HG03442 (cell line): ENCODE data around the gene BTBD9.

Experiments used
- ATAC-seq: cut with Tn5 transposase; IDR thresholded peaks from one replicate; pipeline ENCODE4 v1.9.1; 2021; ENCODE audit warnings: mild to moderate bottlenecking, moderate library complexity; ENCODE audit not compliant: unreplicated experiment

The BTBD9 gene

DNA sequence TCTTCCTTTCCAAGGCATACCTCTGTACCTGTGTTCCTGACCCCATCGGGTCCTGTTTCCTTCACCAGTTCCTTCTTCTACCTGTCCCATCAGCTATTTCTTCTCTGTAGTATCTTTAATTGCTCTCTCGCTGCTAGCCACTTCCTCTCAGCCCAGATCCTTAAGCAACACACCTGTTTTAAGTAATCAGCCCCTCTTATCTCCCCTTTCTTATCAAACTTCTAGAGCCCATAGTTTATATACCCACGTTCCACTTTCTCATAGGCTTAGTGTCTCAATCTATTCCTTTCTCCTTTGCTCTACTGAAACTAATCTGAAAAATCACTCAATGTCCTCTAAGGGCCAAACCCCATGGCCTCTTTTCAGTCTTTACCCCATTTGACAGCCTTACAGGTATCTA is 239.6 kb downstream of the BTBD9 start:
- ATAC-seq = no peak

DNA sequence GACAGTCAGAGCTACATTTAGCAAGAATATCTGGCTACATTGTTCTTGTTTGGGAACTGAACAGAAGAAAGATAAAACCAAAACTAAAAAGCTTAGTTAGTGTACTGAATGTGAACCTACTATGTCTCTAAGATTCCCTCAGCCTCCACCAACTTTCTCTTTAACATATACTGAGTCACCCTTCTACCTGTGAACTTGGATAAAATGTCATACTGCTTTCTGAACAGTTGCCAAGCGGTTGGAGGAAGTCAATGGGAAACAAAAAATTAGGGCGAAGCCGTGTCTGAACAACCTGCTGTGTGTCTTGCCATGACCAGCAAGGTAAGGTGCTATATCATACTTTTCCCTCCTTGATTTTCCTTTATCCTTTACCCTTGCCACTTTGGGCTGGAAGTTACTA is 243.5 kb downstream of the BTBD9 start:
- ATAC-seq = no peak

DNA sequence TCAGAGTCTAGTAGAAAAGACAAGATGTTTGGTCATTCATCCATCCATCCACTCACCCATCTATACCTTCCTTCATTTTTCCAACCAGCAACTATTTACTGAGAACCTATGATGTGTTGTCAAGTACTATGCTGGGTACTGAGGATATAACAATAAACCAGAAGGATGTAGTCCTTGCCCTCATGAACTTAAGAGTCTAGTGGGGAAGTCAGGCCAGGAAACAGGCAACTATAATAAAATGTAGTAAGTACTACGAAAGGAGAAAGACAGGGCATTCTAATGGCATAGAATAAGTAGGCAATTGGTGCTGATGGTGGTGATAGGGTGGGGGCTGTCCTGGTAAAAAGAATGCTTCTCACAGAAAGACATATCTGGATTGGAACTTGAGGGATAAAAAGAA is 245.7 kb downstream of the BTBD9 start:
- no peak for ATAC-seq

DNA sequence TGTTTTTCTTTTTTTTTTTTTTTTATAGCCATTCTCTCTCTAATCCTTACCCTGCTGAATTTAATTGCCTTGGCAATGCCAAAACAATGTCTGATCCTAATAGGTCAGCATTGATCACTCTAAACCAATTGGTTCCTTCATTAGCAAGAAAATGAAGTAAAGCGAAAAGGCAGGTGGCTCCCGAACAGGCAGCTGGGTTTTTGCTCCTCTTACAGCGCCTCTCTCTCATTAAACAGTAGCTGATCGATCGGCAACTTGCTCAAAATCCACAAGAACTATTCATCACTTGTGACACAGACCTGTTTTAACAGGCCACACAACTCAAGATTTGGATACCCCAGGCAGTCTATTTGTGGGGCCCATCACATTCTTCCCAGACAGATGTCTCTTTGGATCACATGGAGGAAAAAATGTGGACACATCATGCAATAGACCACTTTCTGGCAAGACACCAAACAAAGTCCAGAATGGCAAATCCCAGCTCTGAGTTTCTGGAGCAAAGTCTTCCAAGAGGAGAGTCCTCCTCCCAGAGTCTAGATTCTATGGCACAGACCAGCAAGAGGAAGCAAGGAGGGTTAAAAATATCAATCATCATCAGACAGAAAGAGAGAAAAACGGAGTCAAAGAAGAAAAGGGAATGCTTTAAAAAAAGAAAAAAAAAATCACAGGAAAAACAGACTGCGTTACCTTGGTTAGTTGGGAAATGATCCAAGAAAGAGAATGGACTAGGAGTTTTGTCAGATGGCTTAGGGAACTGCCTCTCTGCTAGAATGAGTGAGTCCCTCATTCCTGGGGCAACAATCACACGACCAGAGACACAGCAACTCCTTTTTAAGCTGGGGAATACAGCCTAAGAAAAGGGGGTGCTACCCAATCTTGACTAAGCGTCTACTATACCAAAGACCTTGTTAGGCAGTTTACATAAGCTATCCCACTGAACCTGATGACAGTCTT is 247.8 kb downstream of the BTBD9 start:
- no peak for ATAC-seq

DNA sequence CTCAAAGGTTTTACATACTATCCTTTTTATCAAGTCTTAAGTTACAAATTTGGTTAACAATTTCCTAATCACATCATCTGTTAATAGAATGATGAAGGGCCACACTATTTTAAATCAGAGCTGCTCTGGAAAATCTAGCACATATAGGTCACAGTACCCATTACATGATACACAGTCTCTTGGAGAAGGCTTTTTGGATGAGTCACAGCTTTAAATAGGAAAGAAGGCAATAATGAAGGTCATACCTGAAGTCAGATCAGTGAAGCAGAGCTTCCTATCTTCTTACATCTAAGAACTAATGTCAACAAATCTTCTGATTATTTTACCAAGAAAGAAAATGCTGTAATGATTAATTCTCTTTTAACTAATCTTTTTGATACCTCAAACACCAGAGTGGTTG is 248.5 kb downstream of the BTBD9 start:
- no peak for ATAC-seq

DNA sequence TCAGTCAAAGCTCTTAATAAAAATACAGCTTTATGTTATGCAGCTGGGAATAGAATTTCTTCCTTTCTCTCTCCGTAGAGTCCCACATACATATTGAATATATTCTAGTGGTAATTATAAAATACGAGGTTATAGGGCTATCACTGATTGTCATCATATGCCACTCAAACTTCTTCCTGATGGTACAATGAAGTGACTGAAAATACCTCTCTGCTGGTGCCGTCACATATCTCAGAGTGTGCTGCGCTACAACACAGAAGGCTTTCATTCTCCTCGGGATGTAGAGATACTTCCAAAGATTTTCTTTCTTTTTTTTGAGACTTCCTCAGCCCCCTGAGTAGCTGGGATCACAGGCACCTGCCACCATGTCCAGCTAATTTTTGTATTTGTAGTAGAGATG is 249.9 kb downstream of the BTBD9 start:
- no peak for ATAC-seq

DNA sequence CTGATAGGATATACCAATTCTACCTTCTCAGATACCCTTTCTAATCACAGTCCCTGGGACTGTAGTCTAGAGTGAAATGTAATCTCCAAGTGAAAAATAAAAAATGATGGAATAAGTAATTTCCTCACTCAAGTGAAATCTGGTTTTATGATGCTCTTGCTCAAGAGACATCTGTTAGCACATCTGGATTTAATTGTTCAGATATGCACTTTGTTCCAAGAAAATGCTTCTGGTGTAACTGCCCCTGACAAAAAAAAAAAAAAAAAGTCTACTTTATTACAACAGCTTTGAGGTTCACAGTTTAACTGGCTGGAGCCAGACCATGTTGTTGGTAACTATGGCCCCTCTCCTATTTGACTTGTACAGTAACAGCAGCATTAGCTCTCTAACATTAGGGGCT is 251.8 kb downstream of the BTBD9 start:
- ATAC-seq = no peak

DNA sequence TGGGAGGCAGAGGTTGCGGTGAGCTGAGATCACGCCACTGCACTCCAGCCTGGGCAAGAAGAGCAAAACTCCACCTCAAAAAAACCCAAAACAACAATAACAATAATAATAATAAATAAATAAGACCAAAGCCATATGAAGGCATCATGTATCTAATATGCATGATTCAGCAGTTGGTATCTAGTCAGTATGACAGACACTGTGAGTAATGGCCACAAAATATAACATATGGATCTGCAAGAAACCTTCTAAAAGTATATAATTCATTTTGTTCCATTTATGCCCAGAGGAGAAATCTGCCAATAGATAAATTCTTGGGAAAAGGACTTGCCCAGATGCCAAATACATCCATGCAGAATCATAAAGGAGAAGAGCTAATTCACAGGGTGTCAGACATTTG is 252.3 kb downstream of the BTBD9 start:
- ATAC-seq = no peak

DNA sequence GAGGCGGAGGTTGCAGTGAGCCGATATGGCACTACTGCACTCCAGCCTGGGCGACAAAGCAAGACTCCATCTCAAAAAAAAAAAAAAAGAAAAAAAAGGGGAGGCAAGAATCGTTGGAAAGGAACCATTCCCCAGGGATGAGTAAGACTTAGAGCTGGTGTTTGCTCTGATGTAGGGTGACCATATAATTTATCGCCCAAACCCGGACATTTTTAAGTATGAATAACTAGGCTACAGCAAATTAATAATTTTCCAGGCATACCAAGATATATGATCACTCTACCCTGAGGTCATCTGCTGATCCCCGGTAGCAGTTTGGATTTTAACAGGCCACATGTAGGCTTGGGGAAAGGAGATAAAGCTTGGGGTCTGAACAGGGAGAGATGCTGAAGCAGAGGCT is 260.9 kb downstream of the BTBD9 start:
- ATAC-seq = no peak

DNA sequence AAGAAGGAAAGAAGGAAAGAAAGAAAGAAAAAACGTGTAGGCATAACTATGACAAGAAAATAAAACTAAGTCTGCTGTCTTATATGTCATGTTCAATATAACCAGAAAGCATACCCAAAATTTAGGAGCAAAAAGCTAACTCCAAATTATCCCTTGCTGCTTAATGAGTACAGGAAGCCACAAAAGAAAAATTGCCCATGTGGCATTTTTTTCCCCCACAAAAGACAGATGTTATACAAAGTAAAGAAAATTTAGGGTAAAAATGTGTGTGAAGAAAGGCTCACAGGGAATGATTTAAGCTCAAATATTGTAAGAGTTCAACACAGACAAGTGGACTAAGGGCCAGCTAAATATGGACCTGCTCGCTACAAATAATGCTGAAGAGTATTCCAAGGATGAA is 263.8 kb downstream of the BTBD9 start:
- ATAC-seq = no peak

DNA sequence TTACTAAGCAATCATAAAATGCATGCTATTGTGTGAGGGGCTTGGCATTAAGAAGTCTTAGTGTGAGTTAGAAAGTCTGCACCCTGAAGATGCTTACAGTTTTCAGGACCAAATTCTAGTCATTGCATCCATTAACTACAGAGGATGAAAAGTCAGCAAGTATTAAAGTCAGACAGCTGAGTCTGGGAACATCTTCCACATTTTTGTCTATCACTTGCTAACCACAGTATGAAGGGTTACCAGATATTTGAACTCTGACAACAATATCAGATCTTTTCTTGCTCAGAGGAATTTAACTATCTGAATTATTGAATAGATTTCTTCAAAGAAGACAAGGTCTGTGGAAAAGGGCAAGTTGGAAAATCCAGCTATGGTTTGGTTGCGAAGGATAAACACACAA is 264.4 kb downstream of the BTBD9 start:
- no peak for ATAC-seq

DNA sequence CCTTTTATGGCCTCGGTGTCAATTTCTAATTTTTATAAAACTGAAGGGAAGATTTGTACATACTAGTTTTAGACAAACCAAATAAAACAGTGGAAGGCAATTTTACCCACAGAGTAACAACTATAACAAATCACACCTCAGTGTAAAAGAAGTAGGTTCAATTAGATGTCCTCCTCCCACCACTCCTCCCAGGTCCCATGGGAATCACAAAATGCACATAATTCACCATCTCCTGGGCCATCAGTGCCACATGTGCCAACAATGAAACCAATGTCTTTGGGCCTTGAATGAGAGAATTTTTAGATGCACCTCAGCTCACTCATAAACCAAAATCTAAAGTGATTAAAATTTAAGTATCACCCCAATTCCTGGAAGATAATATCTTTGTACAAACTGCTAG is 267.8 kb downstream of the BTBD9 start:
- ATAC-seq = no peak

DNA sequence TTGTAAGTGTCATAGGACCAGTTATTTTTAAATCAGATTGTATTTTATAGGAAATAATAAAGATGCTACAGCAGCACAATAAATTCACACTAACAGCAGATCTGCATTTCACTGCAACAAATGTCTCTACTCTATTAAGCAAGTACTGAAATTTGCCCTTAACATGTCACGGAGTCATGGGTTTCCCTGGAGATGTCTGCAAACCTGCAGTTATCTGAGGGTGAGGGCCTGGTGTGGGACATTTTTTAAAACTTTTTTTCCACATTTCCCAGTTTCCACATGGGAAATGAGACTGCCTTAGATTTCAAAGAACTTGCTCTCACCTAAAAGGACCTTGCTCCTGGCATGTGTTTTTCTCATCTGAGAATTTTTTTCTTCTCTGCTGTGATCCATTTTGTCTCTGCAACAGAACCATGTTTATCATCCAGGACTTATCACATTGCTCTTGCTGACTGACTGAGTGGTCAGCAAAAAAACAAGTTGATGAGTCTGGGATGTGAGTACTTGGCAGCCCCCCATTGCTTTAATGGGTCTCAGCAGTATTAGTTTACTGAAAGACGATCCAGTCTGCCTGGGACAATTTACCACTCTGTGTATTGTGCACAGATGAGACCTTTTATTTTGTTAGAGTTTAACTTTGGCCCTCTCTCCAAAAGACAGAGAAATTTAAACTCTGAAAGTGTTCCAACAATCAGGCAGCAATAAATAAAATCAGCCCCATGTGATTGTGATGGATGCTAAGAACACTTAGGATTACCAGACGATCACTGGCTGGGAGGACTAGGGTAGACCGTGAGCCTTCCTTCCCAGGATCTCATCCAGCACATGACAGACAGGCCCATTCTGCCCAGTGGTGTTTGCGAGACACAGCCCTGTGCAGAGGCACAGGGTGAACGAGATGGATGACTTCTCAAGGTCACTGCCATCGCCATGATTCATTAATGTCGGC is 268.8 kb downstream of the BTBD9 start:
- ATAC-seq = no peak

DNA sequence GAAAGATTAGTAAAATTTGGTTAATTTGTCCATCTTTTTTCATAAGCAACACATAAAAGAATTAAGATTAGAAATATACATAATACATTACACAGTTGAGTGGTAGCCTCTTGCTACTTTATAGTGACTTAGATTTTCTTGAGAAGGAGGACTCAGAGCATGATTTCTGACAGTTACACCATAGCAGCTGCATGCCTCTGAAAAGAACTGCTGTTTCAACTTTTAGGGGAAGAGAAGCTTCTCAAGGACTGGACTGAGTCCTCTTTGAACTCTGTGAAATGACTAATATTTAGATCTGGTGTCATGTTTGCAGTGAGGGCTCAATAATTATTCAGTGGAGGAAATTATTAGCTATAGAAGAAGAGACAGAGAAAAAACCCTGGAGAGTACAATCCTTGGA is 272.5 kb downstream of the BTBD9 start:
- no peak for ATAC-seq

DNA sequence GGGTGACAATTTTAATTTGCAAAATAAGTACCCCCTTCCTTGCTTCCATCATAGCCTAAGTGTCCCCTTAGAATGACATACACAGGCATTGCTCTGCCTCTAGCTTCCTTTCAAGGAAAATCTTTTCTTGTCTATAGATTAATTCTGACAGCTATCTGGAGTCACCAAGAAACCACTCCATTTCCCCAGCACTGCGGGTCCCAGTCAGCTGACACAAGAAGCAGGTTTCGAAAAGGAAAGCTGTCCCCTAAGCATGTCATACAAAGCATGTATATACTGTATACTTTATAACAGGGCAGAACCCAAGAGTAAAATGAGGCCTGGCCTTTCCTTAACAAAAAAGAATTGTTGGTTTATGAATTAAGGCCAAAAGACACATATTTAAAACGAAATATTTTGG is 273.5 kb downstream of the BTBD9 start:
- no peak for ATAC-seq

DNA sequence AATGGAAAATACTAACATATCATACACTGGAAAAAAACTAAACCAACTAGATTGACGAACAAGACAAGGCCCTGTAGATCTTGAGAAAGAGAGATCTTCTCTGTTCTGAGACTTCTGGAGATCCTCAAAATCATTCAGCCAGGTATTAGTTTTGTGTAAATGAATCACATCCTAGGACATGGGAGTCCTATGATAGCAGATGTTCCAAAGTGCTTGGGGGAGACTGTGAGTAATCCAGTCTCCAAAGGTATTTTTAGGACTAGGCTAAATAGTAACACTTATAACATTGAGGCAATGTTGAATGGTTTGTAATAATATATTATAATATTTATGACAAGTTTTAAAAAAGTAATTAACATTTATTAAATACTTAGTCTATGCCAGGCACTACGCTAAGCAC is 275.0 kb downstream of the BTBD9 start:
- ATAC-seq = no peak

DNA sequence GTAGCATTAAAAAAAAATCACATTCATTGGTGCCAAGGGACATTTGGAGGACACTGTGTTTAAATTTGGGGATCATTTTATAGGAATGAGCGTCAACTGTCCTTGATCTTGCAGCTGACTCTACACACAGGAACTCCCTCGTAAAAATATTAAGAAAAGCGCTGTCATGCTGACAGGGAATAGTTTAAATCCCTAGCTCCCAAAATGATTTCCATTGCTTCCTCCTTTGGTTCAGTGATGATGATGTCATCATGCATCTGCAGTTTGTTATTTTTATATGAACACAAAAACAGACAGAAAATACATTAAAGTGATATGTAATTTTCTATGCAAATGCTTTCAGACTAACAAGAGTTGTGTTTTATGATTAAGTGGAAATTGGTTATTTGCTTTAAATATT is 275.6 kb downstream of the BTBD9 start:
- no peak for ATAC-seq

DNA sequence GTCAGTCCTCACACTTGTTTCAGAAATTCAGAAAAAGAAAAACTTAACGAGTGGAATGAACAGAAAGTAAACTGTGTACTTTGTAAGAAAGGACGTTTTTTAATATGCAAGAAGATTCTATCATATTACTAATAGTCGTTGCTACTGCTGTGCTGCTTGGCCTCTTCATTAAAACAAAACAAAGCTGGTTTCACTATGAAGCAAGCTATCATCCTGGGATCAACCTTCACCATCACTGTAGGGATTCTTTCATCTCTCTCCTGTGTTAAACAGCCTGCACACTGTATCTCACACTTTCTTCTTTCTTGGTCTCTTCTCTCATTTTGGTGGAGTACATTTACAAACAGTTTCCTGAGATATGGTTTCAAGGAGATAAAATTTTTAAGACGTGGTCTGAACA is 284.2 kb downstream of the BTBD9 start:
- ATAC-seq = no peak

DNA sequence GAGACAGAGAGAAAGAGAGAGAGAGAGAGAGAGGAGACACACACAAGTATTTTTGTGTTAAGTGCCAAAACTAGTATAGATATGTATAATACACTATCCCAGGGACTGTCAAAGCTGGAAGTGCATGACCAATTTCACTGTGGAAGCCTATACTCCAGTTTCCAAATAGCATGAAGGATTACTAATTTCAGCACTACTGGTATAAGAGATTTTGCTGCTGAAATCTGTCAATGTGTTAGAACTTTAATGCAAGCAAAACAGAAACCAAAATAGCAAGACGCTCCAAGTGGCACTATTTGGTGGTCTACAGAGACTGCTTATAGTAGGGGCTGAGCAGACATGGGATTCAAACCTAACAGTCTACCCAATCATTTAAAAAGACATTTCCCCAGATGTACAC is 284.8 kb downstream of the BTBD9 start:
- no peak for ATAC-seq

DNA sequence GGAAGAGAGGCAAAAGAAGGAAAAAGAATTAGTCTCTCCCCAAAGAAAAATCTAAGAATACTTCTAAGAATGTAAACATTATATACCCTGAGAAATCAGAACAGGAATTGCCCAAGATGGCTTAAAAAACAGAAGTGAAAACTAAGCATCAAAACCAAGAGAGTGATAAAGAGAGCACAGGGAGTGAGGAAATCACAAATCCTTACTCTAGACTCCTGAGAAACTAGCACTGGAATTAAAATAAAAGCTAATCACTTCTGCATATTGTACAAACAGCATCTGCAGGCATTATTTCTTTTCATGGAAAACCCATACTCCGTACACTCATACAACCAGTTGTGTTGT is 285.7 kb downstream of the BTBD9 start:
- ATAC-seq = no peak

DNA sequence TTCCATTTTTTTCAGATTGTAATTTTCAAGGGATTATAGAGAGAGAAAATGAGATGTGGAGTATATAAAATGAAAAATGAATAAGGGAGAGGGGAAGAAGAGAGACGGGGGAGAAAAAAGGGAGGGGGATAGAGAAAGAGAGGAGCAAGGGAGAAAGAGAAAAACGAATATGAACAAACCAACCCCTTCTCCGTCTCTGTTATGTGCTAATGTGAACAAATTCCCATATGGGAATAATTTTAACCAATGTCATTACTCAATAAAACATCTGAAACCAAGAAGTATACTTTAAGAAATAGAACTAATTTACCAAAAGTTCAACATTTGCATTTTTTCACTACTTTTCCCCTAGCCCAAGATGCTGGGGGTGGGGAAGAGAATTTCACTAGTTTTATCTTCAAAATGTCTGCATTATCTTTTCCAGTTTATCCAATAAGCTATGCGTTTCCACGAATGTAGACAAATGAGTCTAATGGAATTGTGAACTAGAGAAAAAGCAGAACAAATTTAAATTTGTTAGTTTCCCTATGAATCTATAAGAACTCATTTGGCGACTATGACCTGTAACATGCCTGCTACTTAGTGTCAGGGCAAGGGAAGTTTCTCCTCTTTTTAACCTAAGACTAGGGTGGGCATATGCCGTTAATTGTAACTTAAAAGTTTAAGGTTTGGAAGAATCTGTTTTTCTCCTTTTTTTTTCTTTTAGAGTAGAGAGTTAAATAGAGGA is 286.3 kb downstream of the BTBD9 start:
- ATAC-seq = no peak
